D721Med (cell line): ENCODE data around the gene CTNNA3.

Experiments
- DNase-seq: peaks from one replicate; pipeline ENCODE4 v3.0.0; 2011; ENCODE audit warnings: low spot score; ENCODE audit not compliant: insufficient read length
- FAIRE-seq: peaks from 2 replicates; lab custom pipeline; 2011; peaks lifted over from hg19 to GRCh38; lab: Jason Lieb, UNC
- TF ChIP-seq, protein P1 (sequence below): IDR thresholded peaks from 2 replicates; pipeline ENCODE4 v1.5.1; 2012; ENCODE audit warnings: mild to moderate bottlenecking, control low read depth; ENCODE audit not compliant: insufficient read depth; ENCODE audit errors: missing control alignments

The CTNNA3 gene

DNA sequence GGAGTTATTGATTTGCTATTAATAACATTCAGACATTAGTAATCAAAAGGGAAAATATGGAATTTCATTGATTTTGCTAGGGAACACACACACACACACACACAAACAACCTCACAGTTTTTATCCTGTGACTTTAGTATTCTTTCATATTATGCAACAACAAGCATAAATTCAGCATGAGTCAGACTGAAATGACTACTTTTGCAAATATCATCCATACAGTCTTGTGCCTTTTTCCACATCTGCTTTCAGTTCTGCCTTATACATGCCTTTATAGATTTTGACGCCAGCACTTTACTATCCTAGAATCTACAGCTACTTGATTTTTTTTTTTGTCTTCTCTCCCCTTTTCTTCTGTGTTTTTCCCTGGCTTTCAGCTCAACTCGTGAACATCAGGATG, 1745.9 kb downstream of the CTNNA3 start:
- DNase-seq (no peak), FAIRE-seq (no peak)
- TF ChIP-seq, protein P1, sequence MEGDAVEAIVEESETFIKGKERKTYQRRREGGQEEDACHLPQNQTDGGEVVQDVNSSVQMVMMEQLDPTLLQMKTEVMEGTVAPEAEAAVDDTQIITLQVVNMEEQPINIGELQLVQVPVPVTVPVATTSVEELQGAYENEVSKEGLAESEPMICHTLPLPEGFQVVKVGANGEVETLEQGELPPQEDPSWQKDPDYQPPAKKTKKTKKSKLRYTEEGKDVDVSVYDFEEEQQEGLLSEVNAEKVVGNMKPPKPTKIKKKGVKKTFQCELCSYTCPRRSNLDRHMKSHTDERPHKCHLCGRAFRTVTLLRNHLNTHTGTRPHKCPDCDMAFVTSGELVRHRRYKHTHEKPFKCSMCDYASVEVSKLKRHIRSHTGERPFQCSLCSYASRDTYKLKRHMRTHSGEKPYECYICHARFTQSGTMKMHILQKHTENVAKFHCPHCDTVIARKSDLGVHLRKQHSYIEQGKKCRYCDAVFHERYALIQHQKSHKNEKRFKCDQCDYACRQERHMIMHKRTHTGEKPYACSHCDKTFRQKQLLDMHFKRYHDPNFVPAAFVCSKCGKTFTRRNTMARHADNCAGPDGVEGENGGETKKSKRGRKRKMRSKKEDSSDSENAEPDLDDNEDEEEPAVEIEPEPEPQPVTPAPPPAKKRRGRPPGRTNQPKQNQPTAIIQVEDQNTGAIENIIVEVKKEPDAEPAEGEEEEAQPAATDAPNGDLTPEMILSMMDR: no peak

GRCh38 chr10:65949526-65949925, 1746.5 kb downstream of the CTNNA3 start:
- TF ChIP-seq, protein P1: no peak
- DNase-seq (no peak), FAIRE-seq (no peak)

GRCh38 chr10:65945061-65945460, 1750.9 kb downstream of the CTNNA3 start:
- FAIRE-seq: no peak
- TF ChIP-seq, protein P1: no peak
- DNase-seq: no peak

DNA sequence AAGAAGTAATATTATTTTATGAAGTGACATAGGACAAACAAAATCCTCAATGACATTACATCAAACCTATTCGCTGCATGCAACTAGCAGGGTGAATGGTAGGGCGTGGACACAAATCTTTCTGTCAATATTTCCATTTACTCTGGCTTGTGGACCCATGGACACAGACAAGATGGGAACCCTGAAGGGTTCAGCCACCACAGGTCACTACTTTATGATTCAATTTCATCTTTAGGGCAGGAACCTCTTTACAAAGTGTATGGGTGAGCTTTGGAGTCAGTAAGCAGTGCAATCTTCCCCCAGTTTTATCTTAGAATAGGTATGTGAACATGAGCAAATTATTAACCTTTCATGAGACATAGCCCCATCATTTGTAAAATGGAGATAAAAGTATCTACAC, 1752.5 kb downstream of the CTNNA3 start:
- DNase-seq: no peak
- no peak for FAIRE-seq
- TF ChIP-seq, protein P1: no peak

- TF ChIP-seq, protein P1: no peak
- FAIRE-seq: peak; percentile 61
These were observed 1755.0 kb downstream of the CTNNA3 start for GRCh38 chr10:65940816-65941662.

DNA sequence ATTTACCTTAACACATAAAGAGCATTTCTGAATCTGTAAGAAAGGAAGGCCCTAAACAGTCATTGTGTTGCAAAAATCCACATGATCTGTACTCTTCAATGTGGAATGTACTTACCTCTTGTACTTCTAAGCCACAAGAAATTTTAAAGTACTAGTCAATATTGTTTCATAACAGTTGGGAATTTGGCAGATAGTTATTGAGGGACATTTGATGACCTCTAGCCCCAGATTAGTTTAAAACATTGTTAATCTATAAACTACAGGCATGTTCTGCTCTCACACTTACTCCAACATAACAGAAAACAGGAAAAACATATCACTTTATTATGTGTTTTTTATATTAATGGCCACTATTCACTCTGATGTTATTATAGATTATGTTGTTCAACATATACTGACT, 1755.9 kb downstream of the CTNNA3 start:
- FAIRE-seq (no peak), DNase-seq (no peak)
- TF ChIP-seq, protein P1: no peak

More at GRCh38 chr10:65940816-65941662, 1755.0 kb downstream of the CTNNA3 start:
- DNase-seq: peak; percentile 17

DNA sequence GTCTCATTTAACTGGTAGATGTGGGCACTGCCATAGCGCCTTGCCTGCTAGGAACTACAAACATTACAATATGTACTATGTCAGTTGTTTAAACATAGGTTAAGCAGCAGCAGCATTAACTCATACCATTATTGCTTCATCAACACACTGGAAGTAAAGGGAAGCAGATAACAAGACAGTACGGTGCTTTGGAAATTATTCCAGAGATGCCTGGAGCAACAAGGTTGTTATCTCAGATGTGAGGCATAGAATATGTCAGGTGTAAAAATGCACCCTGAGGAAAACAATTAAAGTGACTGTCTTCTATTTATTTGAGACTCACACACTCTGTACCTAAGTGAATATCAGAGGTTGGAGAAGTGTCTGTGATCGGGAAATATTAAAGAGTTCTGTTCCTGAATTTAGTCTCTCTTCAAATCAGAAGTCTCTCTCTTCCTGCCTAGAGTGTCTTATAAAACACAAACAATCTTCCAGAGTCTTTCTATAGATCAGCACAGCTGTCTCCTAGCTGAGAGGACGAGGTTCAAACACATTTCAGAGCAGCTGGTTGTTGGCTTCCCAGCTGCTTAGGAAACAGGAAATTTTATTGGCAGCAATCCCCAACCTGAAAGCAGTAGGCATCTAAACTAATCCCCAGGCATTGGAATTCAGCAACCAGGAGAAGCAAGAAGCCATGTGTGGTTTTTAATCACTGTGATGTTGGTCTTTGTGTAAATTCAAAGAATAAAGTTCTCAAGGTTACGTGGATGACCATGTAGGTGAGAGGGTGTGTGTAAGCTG, 1764.5 kb downstream of the CTNNA3 start:
- DNase-seq: no peak
- TF ChIP-seq, protein P1: no peak
- no peak for FAIRE-seq
